ENCODE data around the gene KCNIP4. TPM values are rescaled to one million over a fixed set of nuclear protein-coding genes. Genes with fewer than 3 reads are reported as not detected.

KCNIP4 gene
- total and polyA plus RNA-seq, 2 donors (not counting 3 experiments of a cell fraction or from before 2014, with no cell fraction given): not detected

DNA sequence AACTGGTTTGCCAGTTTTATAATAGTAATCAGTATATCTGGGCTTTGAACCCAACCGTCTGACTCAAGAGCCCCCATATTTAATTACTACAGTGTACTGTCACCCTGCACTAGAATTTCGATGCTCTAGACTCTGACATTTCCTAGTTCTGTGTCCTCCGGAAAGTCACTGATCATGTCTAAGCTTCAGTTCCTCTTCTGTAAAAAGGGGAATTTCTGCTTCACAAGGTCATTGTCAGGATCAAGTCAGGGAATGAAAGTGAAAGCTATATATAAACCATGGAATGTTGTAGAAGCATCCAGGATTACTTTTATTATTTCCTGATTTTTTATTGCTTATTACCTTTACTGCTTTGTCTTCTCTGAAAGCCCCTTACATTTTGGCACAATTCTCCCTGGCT, 4.0 kb upstream of the KCNIP4 start:
- Histone ChIP-seq H3K9me1 (replicated peaks; ENCODE audit: control insufficient read depth, extremely low read depth, insufficient read depth, low read length) (no peaks in the 10 kb centered on the region), H3K27me3 (ENCODE audit: control insufficient read depth in 2 of 2, insufficient read depth in 2 of 2, low read length in 2 of 2) (peaks cover 5 to 16% of the 10 kb centered on the region in 2 experiments), H3K9ac (replicated peaks; ENCODE audit: extremely low read depth, insufficient read depth, low read length) (no peak overlapping the region), H4K20me1 (replicated peaks; ENCODE audit: control insufficient read depth, extremely low read depth, insufficient read depth, low read length) (no peaks in the 10 kb centered on the region), H3K4me1 (ENCODE audit: control insufficient read depth, extremely low read depth, insufficient read depth, low read length) (no peaks in the 10 kb centered on the region), H3K79me2 (ENCODE audit: control insufficient read depth, insufficient read depth, low read length) (no peaks in the 10 kb centered on the region), H3K9me3 (replicated peaks; ENCODE audit: control insufficient read depth, insufficient read depth, low read length) (no peaks in the 10 kb centered on the region), H2AFZ (ENCODE audit: low read depth, low read length) (no peak overlapping the region), H3K4me3 (replicated peaks in 1 of 3; ENCODE audit: insufficient read depth in 1 of 3, low read depth in 1 of 3, low read length in 3 of 3) (no peak overlapping the region), H3K27ac (ENCODE audit: insufficient read depth, low read depth, low read length) (no peak overlapping the region), H3K36me3 (ENCODE audit: control insufficient read depth in 2 of 2, extremely low read depth in 1 of 2, insufficient read depth in 2 of 2, low read length in 2 of 2) (no peaks in the 10 kb centered on the region), H3K4me2 (ENCODE audit: insufficient read depth, low read length) (no peak overlapping the region)
- BruUV-seq (replicated peaks): no TSS peak
- DNase-seq (ENCODE audit: low read depth, low spot score): no peak
- no peak for FAIRE-seq
- TF ChIP-seq EZH2 (IDR thresholded peaks at IDR 0.05; ENCODE audit: borderline replicate concordance, low read depth, low read length, severe bottlenecking) (no peak), POLR2A (IDR thresholded peaks at IDR 0.05; ENCODE audit: low read depth, low read length) (no peak), FOS (IDR thresholded peaks at IDR 0.05; ENCODE audit: borderline replicate concordance, insufficient read depth, low read length) (no peak), MYC (IDR thresholded peaks at IDR 0.05; ENCODE audit: low read depth, low read length) (no peak), JUN (IDR thresholded peaks at IDR 0.05; ENCODE audit: borderline replicate concordance, insufficient read depth, insufficient read length, low read depth) (no peak), GATA2 (IDR thresholded peaks at IDR 0.05; ENCODE audit: insufficient read depth, insufficient read length, low read depth, low read length) (no peak), POLR2AphosphoS5 (IDR thresholded peaks at IDR 0.05; ENCODE audit: insufficient read depth, low read depth, low read length) (no peak)
- TF ChIP-seq, protein P1, sequence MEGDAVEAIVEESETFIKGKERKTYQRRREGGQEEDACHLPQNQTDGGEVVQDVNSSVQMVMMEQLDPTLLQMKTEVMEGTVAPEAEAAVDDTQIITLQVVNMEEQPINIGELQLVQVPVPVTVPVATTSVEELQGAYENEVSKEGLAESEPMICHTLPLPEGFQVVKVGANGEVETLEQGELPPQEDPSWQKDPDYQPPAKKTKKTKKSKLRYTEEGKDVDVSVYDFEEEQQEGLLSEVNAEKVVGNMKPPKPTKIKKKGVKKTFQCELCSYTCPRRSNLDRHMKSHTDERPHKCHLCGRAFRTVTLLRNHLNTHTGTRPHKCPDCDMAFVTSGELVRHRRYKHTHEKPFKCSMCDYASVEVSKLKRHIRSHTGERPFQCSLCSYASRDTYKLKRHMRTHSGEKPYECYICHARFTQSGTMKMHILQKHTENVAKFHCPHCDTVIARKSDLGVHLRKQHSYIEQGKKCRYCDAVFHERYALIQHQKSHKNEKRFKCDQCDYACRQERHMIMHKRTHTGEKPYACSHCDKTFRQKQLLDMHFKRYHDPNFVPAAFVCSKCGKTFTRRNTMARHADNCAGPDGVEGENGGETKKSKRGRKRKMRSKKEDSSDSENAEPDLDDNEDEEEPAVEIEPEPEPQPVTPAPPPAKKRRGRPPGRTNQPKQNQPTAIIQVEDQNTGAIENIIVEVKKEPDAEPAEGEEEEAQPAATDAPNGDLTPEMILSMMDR (IDR thresholded peaks at IDR 0.05; ENCODE audit: extremely low read depth in 1 of 2, insufficient read depth in 1 of 2, low read depth in 1 of 2, low read length in 2 of 2): no peak
- TF ChIP-seq, protein P2, sequence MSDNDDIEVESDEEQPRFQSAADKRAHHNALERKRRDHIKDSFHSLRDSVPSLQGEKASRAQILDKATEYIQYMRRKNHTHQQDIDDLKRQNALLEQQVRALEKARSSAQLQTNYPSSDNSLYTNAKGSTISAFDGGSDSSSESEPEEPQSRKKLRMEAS (IDR thresholded peaks at IDR 0.05; ENCODE audit: insufficient read depth, insufficient read length): no peak
- ChIA-PET POLR2A (no interaction called here), CTCF (no interaction called here)
- dilution Hi-C loops (cut with MboI; ENCODE audit: extremely low pct_ligation_motif_present, low sequenced_read_pairs): no loop called here
- intact Hi-C loops (cut with micrococcal nuclease): no loop called here

Data from endothelial cell of umbilical vein (primary cell).